NB4 (cell line): ENCODE measurements around the gene OR4Q3.
"Not testable (repeated sequence)": the region's sequence is repeated elsewhere in the genome, so short reads cannot be mapped to it uniquely, and the experiment has no call there.

Experiments used
- CTCF ChIP-seq: IDR thresholded peaks from one replicate; pipeline ENCODE4 v1.5.1; 2012; ENCODE audit warnings: low read depth, low read length
- MAX ChIP-seq: IDR thresholded peaks from 2 replicates; pipeline ENCODE4 v1.6.1; 2011; ENCODE audit warnings: low read depth, low read length
- POLR2A ChIP-seq: IDR thresholded peaks from 2 replicates; pipeline ENCODE4 v1.6.1; 2011; ENCODE audit warnings: mild to moderate bottlenecking; ENCODE audit not compliant: insufficient read length; ENCODE audit errors: extremely low read depth

- not testable (repeated sequence) for TF ChIP-seq CTCF, POLR2A, MAX
These were observed 28.1 kb downstream of the OR4Q3 start for GRCh38 chr14:19771491-19771890.
